DND-41 (cell line): ENCODE data around the gene PANK4.

ENCODE experiments used
- ATAC-seq: fragments of 200-7000 bp; cut with Tn5 transposase; 3 replicates; pipeline ENCODE4 v1.9.1; 2021; ENCODE audit warnings: low read depth; ENCODE audit not compliant: insufficient read depth
- DNase-seq: peaks from one replicate; pipeline ENCODE4 v3.0.0-alpha.2; 2020
- H2AFZ ChIP-seq: 2 replicates; pipeline ENCODE4 v1.6.0; 2012; ENCODE audit warnings: low read depth, low read length
- H3K27ac ChIP-seq: 2 replicates; pipeline ENCODE4 v1.5.1; 2012; ENCODE audit warnings: low read length, inconsistent platforms
- H3K27me3 ChIP-seq: fragments of 200-600 bp; sonication (generic); 2 replicates; pipeline ENCODE4 v1.6.0; 2012; ENCODE audit warnings: low read length, mild to moderate bottlenecking, inconsistent platforms; ENCODE audit not compliant: insufficient read depth, poor library complexity
- H3K36me3 ChIP-seq: 2 replicates; pipeline ENCODE4 v1.5.1; 2012; ENCODE audit warnings: low read length, inconsistent platforms; ENCODE audit not compliant: insufficient read depth
- H3K4me1 ChIP-seq: 2 replicates; pipeline ENCODE4 v1.5.1; 2012; ENCODE audit warnings: mild to moderate bottlenecking, low read length; ENCODE audit not compliant: insufficient read depth
- H3K4me2 ChIP-seq: 2 replicates; pipeline ENCODE4 v1.6.0; 2012; ENCODE audit warnings: mild to moderate bottlenecking, moderate library complexity, low read length, inconsistent platforms; ENCODE audit not compliant: insufficient read depth
- H3K4me3 ChIP-seq, 2 experiments: fragments of 200-600 bp in 1 of 2; shearing (Covaris generic) in 1 of 2; 2 replicates each; pipeline ENCODE4 v1.5.1; 2012 to 2016; ENCODE audit warnings: inconsistent platforms in 2 of 2, low read length in 2 of 2, mild to moderate bottlenecking in 2 of 2, low read depth in 1 of 2, moderate library complexity in 1 of 2
- H3K79me2 ChIP-seq: 2 replicates; pipeline ENCODE4 v1.6.0; 2012; ENCODE audit warnings: low read length, inconsistent platforms; ENCODE audit not compliant: insufficient read depth
- H3K9ac ChIP-seq: 2 replicates; pipeline ENCODE4 v1.6.0; 2012; ENCODE audit warnings: low read depth, mild to moderate bottlenecking, inconsistent platforms, low read length, moderate library complexity
- H3K9me3 ChIP-seq: 2 replicates; pipeline ENCODE4 v1.5.1; 2012; ENCODE audit warnings: low read length, moderate library complexity, mild to moderate bottlenecking, inconsistent platforms; ENCODE audit not compliant: insufficient read depth, severe bottlenecking
- H4K20me1 ChIP-seq: 2 replicates; pipeline ENCODE4 v1.6.0; 2012; ENCODE audit warnings: low read length; ENCODE audit not compliant: insufficient read depth
- EZH2 ChIP-seq: IDR thresholded peaks from 3 replicates; pipeline ENCODE4 v1.6.1; 2012; ENCODE audit warnings: borderline replicate concordance, low read depth, mild to moderate bottlenecking, moderate library complexity, low read length, inconsistent platforms; ENCODE audit not compliant: severe bottlenecking
- TF ChIP-seq, protein P1 (sequence below): IDR thresholded peaks from 2 replicates; pipeline ENCODE4 v1.5.1; 2012; ENCODE audit warnings: borderline replicate concordance, low read length, moderate library complexity, mild to moderate bottlenecking; ENCODE audit not compliant: poor library complexity, severe bottlenecking; ENCODE audit errors: extremely low read depth

The PANK4 gene

DNA sequence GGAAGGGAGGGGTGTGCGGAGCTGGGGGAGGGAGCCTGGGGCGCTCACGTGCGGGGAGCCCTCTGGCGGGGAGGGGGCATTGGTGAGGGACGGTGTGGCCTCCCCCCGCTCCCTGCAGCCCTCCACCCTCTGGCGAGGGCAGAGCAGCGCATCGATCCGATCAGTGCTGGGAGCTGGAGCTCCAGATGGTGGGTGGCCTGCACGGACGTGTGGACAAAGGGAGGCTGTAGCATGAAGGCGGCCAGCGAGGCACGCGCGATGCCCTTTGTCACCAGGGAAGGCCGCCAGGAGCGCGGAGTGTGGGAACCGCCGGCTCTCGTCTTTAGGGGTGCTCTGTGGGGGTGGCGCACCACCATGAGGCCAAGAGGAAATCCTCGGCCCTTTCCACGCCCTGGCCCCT is 9.1 kb upstream of the PANK4 start:
- Histone ChIP-seq H3K9ac (no peak overlapping the region), H3K4me3 (no peak overlapping the region), H3K9me3 (no peaks in the 10 kb centered on the region), H3K4me2 (no peak overlapping the region), H3K4me1 (peaks cover 16% of the 10 kb centered on the region), H2AFZ (no peak overlapping the region), H4K20me1 (peaks cover 45% of the 10 kb centered on the region), H3K36me3 (no peaks in the 10 kb centered on the region), H3K27me3 (peaks cover 10% of the 10 kb centered on the region), H3K79me2 (no peaks in the 10 kb centered on the region), H3K27ac (no peak overlapping the region)
- DNase-seq (no peak), ATAC-seq (no peak)
- TF ChIP-seq, protein P1, sequence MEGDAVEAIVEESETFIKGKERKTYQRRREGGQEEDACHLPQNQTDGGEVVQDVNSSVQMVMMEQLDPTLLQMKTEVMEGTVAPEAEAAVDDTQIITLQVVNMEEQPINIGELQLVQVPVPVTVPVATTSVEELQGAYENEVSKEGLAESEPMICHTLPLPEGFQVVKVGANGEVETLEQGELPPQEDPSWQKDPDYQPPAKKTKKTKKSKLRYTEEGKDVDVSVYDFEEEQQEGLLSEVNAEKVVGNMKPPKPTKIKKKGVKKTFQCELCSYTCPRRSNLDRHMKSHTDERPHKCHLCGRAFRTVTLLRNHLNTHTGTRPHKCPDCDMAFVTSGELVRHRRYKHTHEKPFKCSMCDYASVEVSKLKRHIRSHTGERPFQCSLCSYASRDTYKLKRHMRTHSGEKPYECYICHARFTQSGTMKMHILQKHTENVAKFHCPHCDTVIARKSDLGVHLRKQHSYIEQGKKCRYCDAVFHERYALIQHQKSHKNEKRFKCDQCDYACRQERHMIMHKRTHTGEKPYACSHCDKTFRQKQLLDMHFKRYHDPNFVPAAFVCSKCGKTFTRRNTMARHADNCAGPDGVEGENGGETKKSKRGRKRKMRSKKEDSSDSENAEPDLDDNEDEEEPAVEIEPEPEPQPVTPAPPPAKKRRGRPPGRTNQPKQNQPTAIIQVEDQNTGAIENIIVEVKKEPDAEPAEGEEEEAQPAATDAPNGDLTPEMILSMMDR: no peak
- no peak for TF ChIP-seq EZH2

DNA sequence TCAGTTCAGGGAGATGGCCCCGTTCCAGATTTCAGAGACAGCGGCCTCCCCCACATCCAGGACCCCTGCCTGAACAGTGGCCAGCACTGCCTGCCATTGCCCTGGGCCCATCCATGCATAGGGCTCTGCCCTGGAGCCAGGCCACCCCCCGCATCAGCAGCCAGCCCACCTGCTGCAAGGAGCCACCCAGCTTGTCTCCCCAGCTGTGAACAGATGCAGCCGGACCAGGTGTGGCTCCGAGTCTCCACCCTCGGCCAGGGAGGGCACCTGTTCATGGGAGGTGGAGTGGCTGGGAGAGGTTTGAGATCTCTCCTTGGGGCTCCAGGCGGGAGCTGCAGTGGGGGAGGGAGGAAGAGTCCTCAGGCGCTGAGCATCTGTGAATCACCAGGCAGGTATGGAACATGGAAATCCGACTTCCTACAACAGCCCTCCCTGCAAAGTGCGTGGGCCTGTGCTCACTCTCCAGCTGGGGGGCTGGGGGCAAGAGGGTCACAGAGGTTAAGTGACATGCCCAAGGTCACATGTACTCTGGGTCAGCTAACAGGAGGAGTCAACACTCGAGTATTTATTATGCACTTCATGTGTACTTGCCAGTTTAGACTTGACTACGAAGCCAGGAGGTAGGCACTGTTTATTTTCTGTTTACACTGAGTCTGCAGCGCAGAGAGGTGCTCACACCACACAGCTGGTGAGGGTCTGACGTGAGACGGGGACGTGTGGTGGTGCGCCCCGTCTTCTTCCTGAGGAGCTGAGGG is 8.5 kb upstream of the PANK4 start:
- H3K27me3 ChIP-seq: peaks cover 11% of the 10 kb centered on the region
- no peak overlapping the region for H3K9ac ChIP-seq
- peaks cover 39% of the 10 kb centered on the region for H4K20me1 ChIP-seq
- no peak overlapping the region for H3K4me3 ChIP-seq
- no peaks in the 10 kb centered on the region for H3K9me3 ChIP-seq
- no peak for DNase-seq
- peaks cover 12% of the 10 kb centered on the region for H3K4me1 ChIP-seq
- H3K79me2 ChIP-seq: no peaks in the 10 kb centered on the region
- H2AFZ ChIP-seq: no peak overlapping the region
- TF ChIP-seq EZH2: no peak
- TF ChIP-seq, protein P1: no peak
- no peak for ATAC-seq
- no peak overlapping the region for H3K4me2 ChIP-seq
- no peaks in the 10 kb centered on the region for H3K36me3 ChIP-seq
- no peak overlapping the region for H3K27ac ChIP-seq

DNA sequence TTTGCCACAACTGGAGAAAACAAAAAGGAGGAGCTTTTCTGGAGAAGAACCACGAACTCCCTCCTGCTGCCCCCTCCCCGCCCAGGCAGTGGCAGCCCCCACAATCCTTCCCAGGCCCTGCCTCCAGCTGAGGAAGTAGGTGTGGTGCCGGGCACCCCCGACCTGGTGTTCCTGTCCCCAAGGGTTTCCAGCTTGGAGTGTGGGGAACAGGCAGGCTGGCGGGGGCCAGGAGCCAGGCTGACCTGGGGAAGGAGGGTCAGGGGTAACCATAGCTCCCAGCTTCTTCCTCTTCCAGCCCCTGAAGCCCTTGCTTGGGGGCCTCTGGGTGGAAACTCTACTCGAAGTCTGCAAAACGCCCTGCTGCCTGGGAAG is 7.9 kb upstream of the PANK4 start:
- H3K27me3 ChIP-seq: peaks cover 11% of the 10 kb centered on the region
- H3K9ac ChIP-seq: no peak overlapping the region
- no peaks in the 10 kb centered on the region for H3K79me2 ChIP-seq
- no peak overlapping the region for H3K4me3 ChIP-seq
- TF ChIP-seq, protein P1: no peak
- no peak for TF ChIP-seq EZH2
- no peak overlapping the region for H3K4me2 ChIP-seq
- H3K4me1 ChIP-seq: peaks cover 7% of the 10 kb centered on the region
- H3K9me3 ChIP-seq: no peaks in the 10 kb centered on the region
- H4K20me1 ChIP-seq: peaks cover 34% of the 10 kb centered on the region
- no peak overlapping the region for H3K27ac ChIP-seq
- ATAC-seq (no peak), DNase-seq (no peak)
- H2AFZ ChIP-seq: no peak overlapping the region
- H3K36me3 ChIP-seq: no peaks in the 10 kb centered on the region
